ENCODE data around the gene PKIB.

The PKIB gene

DNA sequence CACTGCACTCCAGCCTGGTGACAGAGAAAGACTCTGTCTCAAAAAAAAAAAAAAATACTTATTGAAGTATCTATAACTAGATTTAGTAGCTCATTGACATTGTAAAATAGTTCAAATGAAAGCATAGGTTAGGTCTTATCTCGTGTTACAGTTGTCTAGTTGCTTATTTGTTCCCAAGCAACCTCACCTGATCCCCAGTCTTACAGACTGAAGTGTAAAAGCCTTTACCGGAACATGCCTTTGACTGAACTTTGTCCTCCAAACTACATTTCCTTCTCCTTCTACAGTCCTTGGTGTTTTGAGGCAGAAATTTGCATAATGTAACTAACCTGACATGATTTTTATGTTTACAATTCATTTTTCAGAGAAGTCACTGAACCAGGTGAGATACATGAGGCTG is 61.0 kb downstream of the PKIB start:
- no peak for DNase-seq

- no peak for DNase-seq
Observed at GRCh38 chr6:122673343-122673961, 63.2 kb downstream of the PKIB start.

DNA sequence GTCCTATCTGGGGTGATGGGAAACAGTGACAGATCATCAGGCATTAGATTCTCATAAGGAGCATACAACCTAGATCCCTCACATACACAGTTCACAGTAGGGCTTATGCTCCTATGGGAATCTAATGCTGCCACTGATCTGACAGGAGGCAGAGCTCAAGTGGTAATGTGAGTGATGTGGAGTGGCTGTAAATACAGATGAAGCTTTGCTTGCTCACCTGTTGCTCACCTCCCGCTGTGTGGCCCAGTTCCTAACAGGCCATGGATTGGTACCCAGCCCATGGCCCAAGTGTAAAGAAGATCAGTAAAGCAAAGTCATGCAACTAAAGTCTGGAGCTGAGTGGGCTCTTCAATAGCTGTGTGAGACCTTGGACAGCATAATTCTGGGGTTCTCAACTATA is 65.9 kb downstream of the PKIB start:
- DNase-seq = no peak

- no peak for DNase-seq
Observed at GRCh38 chr6:122676688-122677087, 66.5 kb downstream of the PKIB start.

- DNase-seq = no peak
Observed at GRCh38 chr6:122677406-122677805, 67.2 kb downstream of the PKIB start.

DNA sequence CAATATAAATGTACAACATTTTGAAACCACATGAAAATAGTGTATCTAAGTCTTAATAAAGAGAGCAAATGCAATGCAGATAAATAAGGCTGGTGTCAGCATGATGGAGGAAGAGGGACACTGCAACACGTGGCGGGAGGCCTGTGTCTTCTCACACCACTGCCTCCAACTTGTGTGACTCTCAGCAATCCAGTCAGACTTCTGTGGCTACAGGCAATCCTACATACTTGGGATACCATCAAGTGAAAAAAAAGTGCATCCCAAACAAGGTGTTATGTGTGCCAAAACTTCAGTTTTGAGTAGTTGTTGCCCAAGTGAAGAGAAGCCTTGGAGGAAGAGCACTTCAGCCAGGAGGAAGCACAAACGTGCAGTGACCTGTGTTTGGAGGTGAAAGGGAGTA is 68.6 kb downstream of the PKIB start:
- no peak for DNase-seq

- DNase-seq = no peak
Observed at GRCh38 chr6:122681705-122682104, 71.5 kb downstream of the PKIB start.

- no peak for DNase-seq
Observed at GRCh38 chr6:122683989-122684651, 73.9 kb downstream of the PKIB start.

GRCh38 chr6:122692175-122692598 is 82.0 kb downstream of the PKIB start:
- DNase-seq = no peak

- DNase-seq = no peak
Observed at GRCh38 chr6:122692807-122693580, 82.8 kb downstream of the PKIB start.

DNA sequence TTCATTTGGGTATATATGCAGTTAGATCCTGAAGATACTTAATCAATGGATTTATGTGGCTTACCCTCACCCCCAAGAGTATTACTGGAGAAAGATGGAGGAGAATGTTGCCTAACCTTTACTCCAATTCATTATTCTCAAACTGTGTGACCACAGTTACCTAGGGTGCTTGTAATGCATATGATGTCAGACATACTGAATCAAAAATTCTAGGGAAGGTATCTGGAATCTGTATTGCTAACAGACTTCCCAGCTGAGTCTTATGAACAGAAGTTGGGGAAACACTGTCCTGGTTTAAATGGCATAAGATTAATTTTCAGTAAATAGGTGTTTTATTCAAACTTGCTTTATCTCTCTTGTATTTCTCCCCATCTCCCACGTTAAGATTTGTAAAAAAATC is 83.9 kb downstream of the PKIB start:
- no peak for DNase-seq

- no peak for DNase-seq
Observed at GRCh38 chr6:122694602-122695001, 84.4 kb downstream of the PKIB start.

- no peak for DNase-seq
Observed at GRCh38 chr6:122695188-122695587, 85.0 kb downstream of the PKIB start.

- no peak for DNase-seq
Observed at GRCh38 chr6:122696079-122696478, 85.9 kb downstream of the PKIB start.

DNA sequence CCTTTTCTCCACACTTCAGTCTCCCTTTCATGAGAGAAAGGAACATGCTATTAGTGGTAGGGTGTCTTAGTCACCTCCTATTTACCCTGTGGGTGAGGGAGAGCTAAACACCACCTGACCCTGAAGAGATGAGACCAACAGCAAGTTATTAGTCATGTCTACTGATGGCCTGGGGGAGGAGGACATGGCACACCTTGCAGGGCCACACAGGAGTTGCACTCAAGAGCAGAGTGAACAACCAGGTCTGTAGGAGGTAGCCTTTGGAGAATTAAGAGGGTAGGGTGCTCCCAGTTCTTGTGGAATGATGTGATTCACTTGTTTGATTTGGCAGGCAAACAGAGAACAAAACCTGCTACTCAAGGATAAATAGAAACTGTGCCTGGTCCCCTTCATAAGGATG is 86.6 kb downstream of the PKIB start:
- no peak for DNase-seq

- no peak for DNase-seq
Observed at GRCh38 chr6:122697458-122697857, 87.3 kb downstream of the PKIB start.

DNA sequence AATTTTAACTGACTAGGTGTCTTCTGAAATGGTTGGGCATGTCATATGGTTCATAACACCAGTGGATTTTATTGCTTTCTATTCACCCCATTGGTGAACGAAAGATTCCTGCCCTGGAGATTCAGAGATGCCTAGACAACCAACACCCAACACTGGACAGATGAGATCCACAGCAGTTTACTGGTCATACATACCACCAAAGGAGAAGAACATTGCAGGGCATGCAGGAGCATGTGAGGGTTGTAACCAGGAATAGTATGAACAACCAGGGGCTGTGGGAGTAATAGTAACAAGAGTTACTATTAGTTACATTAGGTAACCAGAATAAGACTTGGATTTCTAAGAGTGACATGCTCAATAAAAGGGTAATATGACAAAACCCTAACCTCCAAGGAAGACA is 91.5 kb downstream of the PKIB start:
- DNase-seq = no peak

- no peak for DNase-seq
Observed at GRCh38 chr6:122702841-122703240, 92.6 kb downstream of the PKIB start.

- no peak for DNase-seq
Observed at GRCh38 chr6:122704066-122704465, 93.9 kb downstream of the PKIB start.

- peak; percentile 33 for DNase-seq
Observed at GRCh38 chr6:122709922-122710512, 99.8 kb downstream of the PKIB start.

DNA sequence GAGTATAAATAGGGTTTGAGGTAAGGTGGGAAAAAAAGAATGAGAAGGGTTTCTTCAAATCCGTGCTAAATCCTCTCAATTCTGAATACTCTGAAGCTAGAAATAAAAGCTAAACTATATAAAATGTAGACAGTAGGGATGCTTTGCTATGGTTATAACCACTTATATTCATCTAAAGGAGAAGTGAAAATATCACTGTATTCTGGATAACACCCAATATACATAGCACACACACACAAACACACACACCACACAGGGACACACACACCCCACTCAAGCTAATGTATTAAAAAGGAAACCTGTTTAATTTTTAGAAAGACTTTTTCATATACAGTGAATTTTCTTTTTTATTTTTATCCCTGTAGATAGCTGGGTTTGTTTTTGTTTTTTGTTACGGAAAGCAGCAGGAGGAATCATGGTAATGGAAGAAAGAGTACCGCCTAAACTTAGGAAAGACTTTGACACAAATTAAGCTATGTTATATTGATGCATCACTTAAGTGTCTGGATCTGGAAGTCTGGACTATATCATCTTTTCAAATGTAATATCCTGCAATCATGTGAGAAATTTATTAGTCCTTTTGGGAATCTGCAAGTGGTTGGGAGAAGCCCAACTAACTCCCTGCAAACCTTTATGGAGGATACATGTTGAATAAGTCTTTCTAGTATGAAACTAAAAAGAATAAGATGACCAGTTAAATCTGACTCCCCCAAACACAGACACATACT is 100.9 kb downstream of the PKIB start:
- DNase-seq = no peak

DNA sequence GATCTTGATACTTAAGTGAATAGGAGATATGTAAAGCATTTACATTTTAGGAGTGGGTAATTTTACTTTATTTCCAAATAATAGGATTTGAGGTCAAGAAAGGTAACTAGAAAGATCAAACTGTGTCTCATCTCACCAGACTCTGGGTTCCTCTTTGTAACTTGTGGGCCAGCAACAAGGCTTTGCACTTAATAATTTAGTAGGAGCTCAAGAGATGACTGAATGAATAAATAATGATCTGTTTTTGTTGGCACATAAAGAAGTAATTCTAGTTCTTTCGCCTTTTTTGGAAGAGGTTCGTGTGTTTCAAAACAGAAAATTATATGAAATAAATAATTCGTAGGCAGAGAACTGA is 101.9 kb downstream of the PKIB start:
- no peak for DNase-seq

- DNase-seq = no peak
Observed at GRCh38 chr6:122712448-122713137, 102.4 kb downstream of the PKIB start.
